T-helper 17 cell (primary cell): ENCODE data around the gene LHX5. TPM values are rescaled to one million over a fixed set of nuclear protein-coding genes. Genes with fewer than 3 reads are reported as not detected.

Experiments
- ATAC-seq: fragments of 150-1000 bp; cut with Tn5 transposase; 2 replicates; pipeline ENCODE4 v1.10.0; 2021; ENCODE audit warnings: mild to moderate bottlenecking, moderate library complexity
- DNase-seq, 3 donors: peaks; one replicate each; pipeline versions ENCODE4 v3.0.0 to v3.0.0-alpha.2; 2020 to 2021
- H3K9me3 ChIP-seq: one replicate; pipeline ENCODE4 v1.7.0; 2013; ENCODE audit warnings: low read length, mild to moderate bottlenecking; ENCODE audit not compliant: control insufficient read depth, poor library complexity, severe bottlenecking
- H3K27ac Mint-ChIP-seq: one replicate; pipeline ENCODE4 v1.8.0; 2022; ENCODE audit warnings: mild to moderate bottlenecking, moderate library complexity, mixed read lengths
- H3K27me3 Mint-ChIP-seq: one replicate; pipeline ENCODE4 v1.8.0; 2022; ENCODE audit warnings: mixed read lengths
- H3K36me3 Mint-ChIP-seq: one replicate; pipeline ENCODE4 v1.8.0; 2022; ENCODE audit warnings: low read depth, mixed read lengths
- H3K4me1 Mint-ChIP-seq: one replicate; pipeline ENCODE4 v1.8.0; 2022; ENCODE audit warnings: mild to moderate bottlenecking, mixed read lengths
- H3K4me3 Mint-ChIP-seq: one replicate; pipeline ENCODE4 v1.8.0; 2022; ENCODE audit warnings: mild to moderate bottlenecking, moderate library complexity, mixed read lengths
- total RNA-seq, 4 donors: library from RNA in 2 of 4; stranded (reverse) in 2 of 4; gene quantifications; one replicate each; pipeline ENCODE4 v1.2.3 and lab custom pipeline; 2022 to 2026

LHX5 gene
- total RNA-seq, 2 donors from 2014 or later, result not detected

GRCh38 chr12:113466454-113467141, 5.1 kb downstream of the LHX5 start:
- H3K9me3 ChIP-seq, result no peaks in the 10 kb centered on the region
- peaks cover 23% of the 10 kb centered on the region for H3K4me1 Mint-ChIP-seq
- H3K36me3 Mint-ChIP-seq, result peaks cover 7% of the 10 kb centered on the region
- DNase-seq, result no peak
- ATAC-seq, result no peak
- H3K27me3 Mint-ChIP-seq, result peaks cover 69% of the 10 kb centered on the region
- peak overlapping the region; percentile 73 for H3K4me3 Mint-ChIP-seq
- no peak overlapping the region for H3K27ac Mint-ChIP-seq

- H3K9me3 ChIP-seq, result no peaks in the 10 kb centered on the region
- no peak for DNase-seq
- ATAC-seq, result no peak
- H3K4me3 Mint-ChIP-seq, result peak overlapping the region; percentile 73
- H3K4me1 Mint-ChIP-seq, result peaks cover 23% of the 10 kb centered on the region
- H3K36me3 Mint-ChIP-seq, result peaks cover 7% of the 10 kb centered on the region
- H3K27me3 Mint-ChIP-seq, result peaks cover 73% of the 10 kb centered on the region
- H3K27ac Mint-ChIP-seq, result no peak overlapping the region
Observed at GRCh38 chr12:113465808-113466453, 5.7 kb downstream of the LHX5 start.

- Mint-ChIP-seq H3K4me1 (peaks cover 20% of the 10 kb centered on the region), H3K27ac (no peak overlapping the region), H3K4me3 (peak overlapping the region; percentile 93), H3K27me3 (peaks cover 73% of the 10 kb centered on the region), H3K36me3 (peaks cover 7% of the 10 kb centered on the region)
- no peaks in the 10 kb centered on the region for H3K9me3 ChIP-seq
- ATAC-seq (no peak), DNase-seq (no peak)
Observed at GRCh38 chr12:113464852-113465719, 6.6 kb downstream of the LHX5 start.

- DNase-seq, result no peak
- H3K4me1 Mint-ChIP-seq, result peaks cover 20% of the 10 kb centered on the region
- H3K9me3 ChIP-seq, result no peaks in the 10 kb centered on the region
- peaks cover 73% of the 10 kb centered on the region for H3K27me3 Mint-ChIP-seq
- no peak overlapping the region for H3K27ac Mint-ChIP-seq
- H3K4me3 Mint-ChIP-seq, result peak overlapping the region; percentile 93
- ATAC-seq, result no peak
- peaks cover 7% of the 10 kb centered on the region for H3K36me3 Mint-ChIP-seq
Observed at GRCh38 chr12:113464452-113464775, 7.3 kb downstream of the LHX5 start.

GRCh38 chr12:113463746-113464451, 7.8 kb downstream of the LHX5 start:
- Mint-ChIP-seq H3K4me1 (peaks cover 20% of the 10 kb centered on the region), H3K4me3 (peak overlapping the region; percentile 93), H3K27ac (no peak overlapping the region), H3K27me3 (peaks cover 73% of the 10 kb centered on the region), H3K36me3 (peaks cover 7% of the 10 kb centered on the region)
- ATAC-seq (no peak), DNase-seq (no peak)
- H3K9me3 ChIP-seq, result no peaks in the 10 kb centered on the region

GRCh38 chr12:113462998-113463745, 8.5 kb downstream of the LHX5 start:
- ATAC-seq (no peak), DNase-seq (no peak)
- H3K9me3 ChIP-seq, result no peaks in the 10 kb centered on the region
- H3K27me3 Mint-ChIP-seq, result peaks cover 75% of the 10 kb centered on the region
- no peak overlapping the region for H3K27ac Mint-ChIP-seq
- peaks cover 7% of the 10 kb centered on the region for H3K36me3 Mint-ChIP-seq
- peak overlapping the region; percentile 93 for H3K4me3 Mint-ChIP-seq
- peaks cover 20% of the 10 kb centered on the region for H3K4me1 Mint-ChIP-seq

- Mint-ChIP-seq H3K4me3 (peak overlapping the region; percentile 93), H3K36me3 (peaks cover 7% of the 10 kb centered on the region), H3K4me1 (peaks cover 20% of the 10 kb centered on the region), H3K27ac (no peak overlapping the region), H3K27me3 (peaks cover 81% of the 10 kb centered on the region)
- H3K9me3 ChIP-seq, result no peaks in the 10 kb centered on the region
- DNase-seq (peak; percentile 32 to 62 (median 42)), ATAC-seq (peak; percentile 79)
Observed at GRCh38 chr12:113462117-113462774, 9.4 kb downstream of the LHX5 start.

- Mint-ChIP-seq H3K36me3 (peaks cover 5% of the 10 kb centered on the region), H3K4me1 (peaks cover 16% of the 10 kb centered on the region), H3K27ac (no peak overlapping the region), H3K4me3 (peak overlapping the region; percentile 13), H3K27me3 (peaks cover 82% of the 10 kb centered on the region)
- ATAC-seq (no peak), DNase-seq (no peak)
- H3K9me3 ChIP-seq, result no peaks in the 10 kb centered on the region
Observed at GRCh38 chr12:113461666-113462065, 10.0 kb downstream of the LHX5 start.

- Mint-ChIP-seq H3K27ac (no peak overlapping the region), H3K4me3 (no peak overlapping the region), H3K27me3 (peaks cover 79% of the 10 kb centered on the region), H3K36me3 (peaks cover 4% of the 10 kb centered on the region), H3K4me1 (peaks cover 12% of the 10 kb centered on the region)
- no peaks in the 10 kb centered on the region for H3K9me3 ChIP-seq
- DNase-seq, result no peak
- no peak for ATAC-seq
Observed at GRCh38 chr12:113459981-113460380, 11.7 kb downstream of the LHX5 start.

GRCh38 chr12:113457710-113458109, 14.0 kb downstream of the LHX5 start:
- H3K27ac Mint-ChIP-seq, result no peak overlapping the region
- H3K4me3 Mint-ChIP-seq, result no peak overlapping the region
- H3K9me3 ChIP-seq, result no peaks in the 10 kb centered on the region
- ATAC-seq, result no peak
- DNase-seq, result no peak
- H3K4me1 Mint-ChIP-seq, result peaks cover 3% of the 10 kb centered on the region
- no peaks in the 10 kb centered on the region for H3K36me3 Mint-ChIP-seq
- H3K27me3 Mint-ChIP-seq, result peaks cover 61% of the 10 kb centered on the region

GRCh38 chr12:113457185-113457584, 14.5 kb downstream of the LHX5 start:
- ATAC-seq, result no peak

GRCh38 chr12:113456761-113457160, 14.9 kb downstream of the LHX5 start:
- peak overlapping the region; percentile 11 for H3K27ac Mint-ChIP-seq
- ATAC-seq, result no peak

More at GRCh38 chr12:113457185-113457584, 14.5 kb downstream of the LHX5 start:
- Mint-ChIP-seq H3K36me3 (no peaks in the 10 kb centered on the region), H3K27me3 (peaks cover 56% of the 10 kb centered on the region), H3K27ac (peak overlapping the region; percentile 11), H3K4me3 (no peak overlapping the region), H3K4me1 (no peaks in the 10 kb centered on the region)
- DNase-seq, result no peak
- no peaks in the 10 kb centered on the region for H3K9me3 ChIP-seq

More at GRCh38 chr12:113456761-113457160, 14.9 kb downstream of the LHX5 start:
- DNase-seq, result no peak
- H3K27me3 Mint-ChIP-seq, result peaks cover 55% of the 10 kb centered on the region
- no peaks in the 10 kb centered on the region for H3K36me3 Mint-ChIP-seq
- no peak overlapping the region for H3K4me3 Mint-ChIP-seq
- no peaks in the 10 kb centered on the region for H3K9me3 ChIP-seq
- H3K4me1 Mint-ChIP-seq, result no peaks in the 10 kb centered on the region
